HG03025 (cell line): ENCODE data around the gene ZSWIM7.

Experiments
- ATAC-seq: cut with Tn5 transposase; IDR thresholded peaks from one replicate; pipeline ENCODE4 v1.9.1; 2021; ENCODE audit warnings: mild to moderate bottlenecking, moderate library complexity; ENCODE audit not compliant: unreplicated experiment, low FRiP score

The ZSWIM7 gene

GRCh38 chr17:15935891-15936290 is 63.6 kb downstream of the ZSWIM7 start:
- ATAC-seq = no peak

- no peak for ATAC-seq
Observed at GRCh38 chr17:15934866-15935265, 64.6 kb downstream of the ZSWIM7 start.

GRCh38 chr17:15931394-15931793 is 68.1 kb downstream of the ZSWIM7 start:
- ATAC-seq = no peak

GRCh38 chr17:15930426-15930825 is 69.1 kb downstream of the ZSWIM7 start:
- ATAC-seq = no peak

- ATAC-seq = no peak
Observed at GRCh38 chr17:15929941-15930340, 69.6 kb downstream of the ZSWIM7 start.

- no peak for ATAC-seq
Observed at GRCh38 chr17:15928286-15928785, 71.2 kb downstream of the ZSWIM7 start.
